CD4-positive, alpha-beta T cell treated with Interleukin-12 subunit alpha and Interleukin-12 subunit beta, for 1 hour (primary cell): ENCODE measurements around the gene SLC6A11.

Experiments used
- DNase-seq: peaks from one replicate; pipeline ENCODE4 v3.0.0-alpha.2; 2020

The SLC6A11 gene

GRCh38 chr3:10816019-10816862 is at the start of gene SLC6A11:
Gene SLC6A11, plus strand, starts transcription at chr3:10816228. Its CDS starts 38 bp downstream, at chr3:10816266.
- DNase-seq = no peak

DNA sequence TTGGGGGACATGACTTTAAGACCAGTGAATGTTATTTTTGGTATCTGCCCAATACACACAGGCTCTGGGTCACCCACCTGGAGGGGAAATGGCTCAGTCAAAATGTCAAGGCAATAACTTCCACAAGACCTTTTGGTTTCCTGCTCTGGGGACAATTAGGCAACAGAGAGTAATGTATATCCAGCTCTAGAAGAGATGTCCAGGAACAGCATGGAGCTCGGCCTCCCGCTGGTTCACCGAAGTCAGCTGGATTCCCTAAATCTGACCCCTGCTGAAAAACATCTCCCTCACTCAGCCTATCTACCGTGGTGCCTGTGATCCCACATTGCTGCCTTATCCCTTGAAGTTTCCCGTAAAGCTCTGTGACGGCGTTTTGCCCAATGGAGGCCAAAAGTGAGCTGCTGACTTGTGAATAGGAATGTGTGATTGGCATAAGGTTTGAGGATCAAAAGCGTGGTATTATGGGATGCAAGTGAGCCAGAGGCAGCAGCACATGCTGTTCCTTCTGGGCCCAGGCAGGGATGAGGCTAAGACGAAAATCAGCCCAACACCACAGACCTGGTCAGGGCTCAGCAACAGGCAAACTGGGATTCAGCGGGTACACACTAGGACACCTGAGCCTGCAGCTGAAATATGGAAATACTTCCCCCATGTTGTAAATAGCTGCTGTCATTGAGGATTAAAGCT is 47.2 kb upstream of the SLC6A11 start:
- DNase-seq = no peak

DNA sequence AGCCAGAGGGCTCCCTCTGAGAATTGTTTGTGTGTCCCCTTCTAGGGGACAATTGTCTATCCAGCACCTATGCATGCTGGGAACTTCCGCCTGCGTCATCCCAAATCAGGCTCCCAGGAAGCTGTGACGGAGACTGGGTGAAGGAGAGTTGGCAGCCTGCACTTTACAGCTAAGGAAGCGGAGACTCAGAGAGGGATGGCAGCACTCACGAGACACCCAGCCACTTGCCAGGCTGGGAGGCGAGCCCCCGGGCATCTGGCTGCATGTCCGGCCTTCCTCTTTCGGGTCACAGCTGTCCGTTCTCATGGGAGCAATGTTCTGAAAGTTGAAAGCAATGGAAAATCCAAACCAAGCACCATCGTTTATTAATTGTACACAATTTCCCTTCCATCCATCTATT is 45.5 kb upstream of the SLC6A11 start:
- DNase-seq = no peak

DNA sequence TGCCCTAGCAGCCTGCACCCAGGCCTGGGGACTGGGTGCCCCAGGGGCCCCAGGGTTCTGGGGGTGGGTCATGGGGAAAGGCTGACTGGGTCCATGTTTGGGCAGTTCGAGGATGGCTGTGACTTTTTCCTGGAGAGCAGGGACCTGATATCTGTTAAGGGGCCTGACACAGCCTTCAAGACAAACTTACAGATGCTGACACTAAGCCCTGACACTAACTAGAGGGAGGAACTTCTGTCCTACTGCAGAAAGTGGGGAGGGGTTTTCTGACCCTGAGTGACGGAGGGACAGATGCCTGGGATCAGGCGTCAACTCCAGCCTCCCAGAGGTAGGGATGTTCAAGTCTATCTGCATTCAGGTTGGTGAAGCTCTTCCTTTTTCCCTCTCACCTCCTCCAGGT is 45.0 kb upstream of the SLC6A11 start:
- no peak for DNase-seq

DNA sequence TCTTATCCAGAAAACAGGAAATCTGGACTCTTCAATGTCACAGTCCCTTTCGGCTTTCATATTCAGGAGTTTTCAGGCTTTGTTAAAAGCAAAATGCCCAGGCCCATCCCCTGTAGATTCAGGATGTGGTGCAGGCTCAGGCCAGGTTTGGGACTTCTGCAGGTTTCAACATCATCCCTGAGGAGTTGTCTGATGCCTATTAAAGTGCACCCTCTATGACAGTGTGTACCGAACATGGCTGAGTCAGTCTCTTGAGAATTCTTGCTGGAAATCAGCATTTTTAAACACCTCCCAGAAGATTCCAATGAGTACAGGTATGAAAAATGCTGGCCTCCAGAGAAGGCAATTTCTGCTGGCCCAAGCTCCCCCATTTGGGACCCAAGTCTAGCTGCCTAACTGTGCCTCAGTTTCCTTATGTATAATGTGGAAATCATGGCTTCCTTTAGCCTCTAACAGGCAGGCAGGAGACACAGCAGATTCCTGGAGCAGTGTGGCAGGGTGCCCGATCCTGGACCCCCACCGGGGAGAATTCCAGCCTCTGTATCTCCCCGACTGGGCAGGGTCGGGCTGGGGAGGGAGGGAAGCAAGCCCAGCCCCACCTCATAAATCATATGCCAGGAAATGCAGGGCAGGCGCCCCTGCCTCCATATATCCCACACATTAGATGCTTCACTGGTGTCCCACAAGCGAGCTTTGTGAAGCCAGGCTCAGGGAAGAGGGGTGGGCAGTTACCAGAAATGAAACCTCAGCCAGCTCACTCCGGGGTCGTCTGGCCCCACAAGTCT is 44.4 kb upstream of the SLC6A11 start:
- DNase-seq = no peak

- no peak for DNase-seq
Measured at GRCh38 chr3:10772271-10773161, 43.5 kb upstream of the SLC6A11 start.

DNA sequence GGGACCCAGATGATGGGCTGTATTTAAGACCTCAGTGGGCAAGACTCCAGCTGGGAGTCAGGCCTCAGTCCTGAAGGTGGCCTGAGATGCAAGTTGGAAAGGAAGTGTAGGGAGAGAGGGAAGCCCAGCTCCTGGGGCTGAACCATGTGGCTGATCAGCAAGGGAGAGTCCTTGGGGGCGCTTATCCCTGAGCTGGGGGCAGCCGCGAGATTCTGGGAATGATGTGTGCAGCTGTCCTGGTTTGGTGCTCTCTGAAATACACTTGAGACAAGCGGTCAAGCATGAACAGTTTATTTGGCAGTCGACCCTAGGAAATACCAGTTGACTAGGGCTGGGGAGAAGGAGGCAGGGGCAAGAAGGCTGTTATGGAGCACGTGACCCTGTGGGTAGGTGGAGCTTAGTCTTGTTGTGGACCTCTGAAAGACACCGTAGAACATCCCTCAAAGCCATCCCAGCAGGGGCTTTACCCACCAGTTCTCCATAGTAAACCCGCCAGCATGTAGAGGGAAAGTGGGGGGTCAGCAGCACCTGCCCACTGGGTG is 41.8 kb upstream of the SLC6A11 start:
- DNase-seq = no peak

DNA sequence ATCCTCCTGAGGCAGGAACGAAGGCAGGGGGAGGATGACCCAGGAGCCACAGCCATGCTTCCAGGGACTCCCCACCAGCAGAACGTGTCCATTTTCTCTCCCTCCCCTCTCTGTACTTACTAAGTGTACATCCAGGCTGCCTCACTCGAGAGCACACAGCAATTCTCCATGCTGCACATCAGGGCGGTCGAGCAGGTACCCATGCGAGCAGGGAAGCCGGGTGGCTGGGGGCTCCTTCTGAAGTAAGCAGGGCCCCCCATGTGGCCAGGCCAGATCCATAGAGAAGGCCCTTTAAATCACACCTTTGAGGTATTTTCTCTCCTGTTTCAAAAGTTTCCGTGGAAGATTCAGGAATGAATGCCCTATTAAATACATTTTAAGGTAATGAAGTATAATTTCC is 41.2 kb upstream of the SLC6A11 start:
- DNase-seq = no peak

GRCh38 chr3:10775259-10775658 is 40.8 kb upstream of the SLC6A11 start:
- DNase-seq = no peak

DNA sequence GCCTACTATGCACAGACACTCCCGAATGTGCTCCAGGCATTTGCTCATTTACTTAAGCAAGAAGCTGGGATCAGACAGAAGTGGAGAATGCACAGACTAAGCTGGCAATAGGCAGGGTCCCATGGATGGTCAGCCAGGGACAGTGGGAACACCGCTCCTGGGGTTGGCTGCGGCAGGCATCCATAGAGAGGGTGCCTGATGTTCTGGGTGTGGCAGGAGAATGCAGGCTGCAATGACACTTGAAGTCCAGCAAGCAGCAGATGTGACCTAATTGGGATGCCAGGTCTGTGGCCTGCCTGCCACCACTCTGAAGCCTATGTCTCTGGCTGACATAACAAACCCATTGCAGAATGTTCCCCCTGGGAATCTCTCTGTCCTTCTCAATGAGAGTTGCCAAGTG is 40.2 kb upstream of the SLC6A11 start:
- no peak for DNase-seq

DNA sequence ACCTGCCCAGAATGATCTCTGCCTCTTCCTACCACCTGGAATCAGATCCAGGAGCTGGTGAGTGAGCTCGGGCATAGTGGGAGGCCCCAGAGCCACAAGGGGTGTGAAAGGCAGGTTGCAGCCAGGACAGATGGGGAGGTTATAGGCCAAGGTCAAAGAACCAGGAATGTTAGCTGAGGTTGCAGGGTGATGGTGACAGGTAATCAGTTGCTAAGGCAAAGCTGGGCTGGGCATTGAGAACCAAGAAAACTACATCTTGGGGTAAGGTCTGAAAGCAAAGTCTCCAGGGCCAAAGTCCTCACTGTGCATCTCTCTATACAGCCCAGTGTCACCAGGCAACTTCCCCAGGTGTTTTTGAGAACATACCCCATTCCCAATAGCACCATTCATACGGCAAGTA is 38.4 kb upstream of the SLC6A11 start:
- DNase-seq = no peak

DNA sequence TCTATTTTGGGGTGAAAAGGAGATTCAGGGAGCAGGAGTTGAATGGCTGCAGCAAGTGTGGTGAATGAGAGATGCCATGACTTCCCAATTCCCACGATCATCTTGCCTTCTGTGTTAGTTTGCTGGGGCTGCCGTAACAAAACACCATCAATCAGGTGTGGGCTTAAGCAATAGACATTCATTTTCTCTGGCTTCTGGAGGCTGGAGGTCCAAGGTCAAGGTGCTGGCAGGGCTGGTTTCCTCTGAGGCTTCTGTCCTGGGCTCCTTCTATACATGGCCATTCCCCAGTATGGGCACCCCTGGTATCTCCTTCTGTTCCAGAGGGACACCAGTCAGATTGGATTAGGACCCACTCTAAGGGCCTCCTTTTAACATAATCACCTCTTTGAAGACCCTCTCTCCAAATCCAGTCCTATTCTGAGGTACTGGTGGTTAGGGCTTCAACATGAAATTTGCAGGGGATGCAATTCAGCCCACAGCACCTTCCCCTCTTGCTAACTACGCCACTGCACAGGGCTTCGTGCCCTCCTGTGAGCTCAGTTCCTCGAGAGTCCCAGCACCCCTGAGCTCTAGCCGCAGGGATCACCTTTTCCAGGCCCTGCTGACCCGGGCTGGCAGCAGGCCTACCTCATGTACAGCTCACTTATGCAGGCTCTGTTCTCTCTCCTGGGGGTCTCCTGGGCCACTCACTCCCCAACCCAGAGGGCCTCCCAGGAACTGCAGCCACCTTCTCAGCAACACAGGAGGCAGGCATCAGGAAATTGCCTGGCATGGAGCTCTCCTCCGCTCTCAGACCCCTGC is 37.3 kb upstream of the SLC6A11 start:
- no peak for DNase-seq

DNA sequence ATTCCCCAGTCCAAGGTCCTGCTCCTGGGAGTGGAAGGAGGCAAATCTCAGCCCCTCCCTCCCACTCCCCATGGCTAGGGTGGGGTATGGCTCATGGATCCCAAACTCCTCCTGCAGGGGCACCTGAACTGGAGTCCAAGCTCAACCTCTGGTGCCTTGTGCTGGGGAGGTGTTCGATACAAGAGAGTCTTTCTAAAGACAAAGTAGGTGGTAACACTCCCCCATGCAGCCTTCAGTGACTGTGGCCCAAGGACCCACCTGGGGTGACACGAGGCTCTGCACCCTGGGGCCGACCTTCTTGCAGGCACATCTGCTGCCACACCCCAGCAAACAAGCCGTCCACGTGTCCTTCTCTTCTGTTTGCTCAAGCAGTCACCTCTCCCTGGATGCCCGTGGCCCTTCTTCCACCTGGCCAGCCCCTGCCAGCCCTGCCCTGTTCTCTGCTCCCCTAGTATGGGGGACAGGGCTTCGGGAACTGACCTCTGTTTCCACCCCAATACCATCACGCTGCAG is 36.7 kb upstream of the SLC6A11 start:
- DNase-seq = no peak

DNA sequence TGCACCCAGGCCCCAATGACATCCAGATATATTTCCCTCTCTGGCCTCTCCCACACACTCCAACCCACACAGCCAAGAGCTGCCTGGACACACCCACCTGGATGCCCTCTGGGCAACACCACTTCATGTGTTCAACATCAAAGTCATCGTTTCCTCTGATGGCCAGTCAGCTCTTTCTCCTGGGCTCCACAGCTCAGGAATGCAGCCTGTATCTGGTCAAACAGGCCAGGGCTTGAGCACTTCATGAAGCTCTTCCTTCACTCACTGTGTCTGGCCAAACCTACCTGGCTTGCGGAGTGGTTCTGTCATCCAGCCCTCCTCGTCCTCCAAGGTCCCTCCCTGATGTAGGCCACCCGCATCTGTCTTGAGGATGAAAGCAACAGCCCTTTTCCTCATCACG is 35.8 kb upstream of the SLC6A11 start:
- no peak for DNase-seq

DNA sequence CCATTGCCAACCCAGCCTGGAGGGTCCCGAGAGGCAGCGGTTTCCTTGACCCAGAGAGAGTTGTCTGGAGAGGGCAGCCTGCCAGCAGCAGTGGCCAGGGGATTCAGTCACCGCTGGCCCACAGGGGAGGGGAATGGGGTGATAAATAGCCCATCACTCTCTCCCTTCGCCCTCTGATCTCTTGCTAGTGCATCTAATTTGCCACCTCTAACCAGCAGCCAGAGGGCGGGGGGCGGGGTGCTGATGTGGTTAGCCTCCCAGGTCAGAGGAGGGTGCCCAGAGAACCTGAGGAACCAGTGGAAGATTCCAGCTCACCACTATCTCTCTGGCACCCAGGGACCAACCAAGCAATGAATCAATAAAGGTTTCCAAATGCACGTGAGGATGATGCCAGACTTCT is 35.1 kb upstream of the SLC6A11 start:
- DNase-seq = no peak

GRCh38 chr3:10781981-10782380 is 34.0 kb upstream of the SLC6A11 start:
- no peak for DNase-seq

DNA sequence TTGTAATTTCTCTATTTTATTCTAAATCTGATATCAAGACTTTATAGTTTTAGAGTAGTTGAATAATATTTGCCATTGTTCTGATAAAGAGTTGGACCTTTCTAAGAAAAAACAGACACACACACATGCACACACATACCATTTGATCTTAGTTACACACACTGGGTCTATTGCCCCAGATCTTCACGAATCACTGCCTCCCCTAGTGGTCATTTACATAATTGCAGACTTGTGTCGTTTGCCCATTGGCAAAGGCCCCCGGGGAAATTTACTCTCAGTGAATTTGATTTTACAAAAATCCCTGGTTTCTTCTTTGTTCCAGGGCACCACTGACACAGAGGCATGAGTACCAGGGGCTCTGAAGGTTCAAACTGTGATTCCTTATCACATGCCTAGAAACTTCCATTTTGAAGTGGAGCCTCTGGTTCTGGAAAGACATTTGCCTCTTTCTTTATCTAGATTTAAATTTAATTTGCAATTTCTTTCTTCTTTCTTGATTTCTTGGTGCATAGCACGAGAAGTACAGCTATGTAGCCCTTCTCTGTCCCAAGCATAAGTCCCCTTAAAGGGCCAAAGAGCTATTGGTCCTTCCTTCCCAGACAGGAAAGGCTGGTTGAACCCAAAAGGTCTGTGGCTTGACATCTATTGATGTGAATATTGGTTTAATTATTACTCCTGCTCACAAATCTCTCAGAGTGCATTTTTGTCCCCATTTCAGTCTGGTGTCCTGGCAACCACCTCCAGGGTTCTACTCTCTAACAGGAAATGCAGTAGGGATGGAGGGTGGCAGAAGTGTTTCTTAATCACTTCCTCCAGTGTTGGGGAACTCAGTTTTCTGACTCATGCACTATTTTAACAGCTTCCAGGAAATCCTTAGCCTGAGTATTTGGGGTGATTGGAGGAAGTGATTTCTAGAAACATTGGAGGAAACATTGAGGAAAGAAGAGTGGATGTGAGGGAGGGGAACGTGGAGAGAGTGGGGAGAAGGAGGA is 32.4 kb upstream of the SLC6A11 start:
- DNase-seq = peak; percentile 34

GRCh38 chr3:10786640-10787039 is 29.4 kb upstream of the SLC6A11 start:
- DNase-seq = no peak

DNA sequence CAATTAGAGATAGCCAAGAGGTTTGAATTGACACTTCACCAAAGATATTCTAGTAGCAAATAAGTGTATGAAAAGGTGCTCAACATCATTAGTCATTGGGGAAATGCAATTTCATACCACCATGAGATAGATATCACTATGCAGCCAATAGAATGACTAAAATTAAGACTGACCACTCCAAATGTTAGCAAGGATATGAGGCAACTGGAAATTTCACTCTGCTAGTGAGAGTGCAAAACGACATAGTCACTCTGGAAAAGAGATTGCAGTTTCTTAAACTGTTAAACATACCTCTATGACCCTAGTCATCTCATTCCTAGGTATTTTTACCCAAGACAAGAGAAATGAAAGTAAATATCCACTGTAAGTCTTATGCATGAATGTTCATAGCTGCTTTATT is 27.6 kb upstream of the SLC6A11 start:
- no peak for DNase-seq

DNA sequence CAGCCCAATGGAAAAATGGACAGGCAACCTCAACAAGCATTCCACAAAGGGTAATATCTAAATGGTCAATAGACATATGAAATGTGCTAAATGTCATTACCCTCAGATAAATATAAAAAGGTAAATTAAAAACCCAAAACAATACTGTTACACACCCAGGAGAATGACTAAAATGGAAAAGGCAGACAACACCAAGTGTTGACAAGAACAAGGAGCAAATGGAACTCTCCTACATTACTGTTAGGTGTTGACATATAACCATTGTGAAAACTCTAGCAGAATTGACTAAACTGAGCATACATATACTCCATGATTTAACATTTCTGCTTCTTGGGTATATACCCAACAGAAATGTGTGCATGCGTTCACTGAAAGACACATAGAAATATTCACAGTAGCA is 25.3 kb upstream of the SLC6A11 start:
- no peak for DNase-seq
